ENCODE data around the gene ARHGEF28. TPM values are rescaled to one million over a fixed set of nuclear protein-coding genes. Genes with fewer than 3 reads are reported as not detected.

Gene ARHGEF28
- total and polyA plus RNA-seq, 2 of the 4 experiments (the other 2 are of a cell fraction) = 3.6 to 16.0 TPM

- Histone ChIP-seq H2AFZ (replicated peaks; ENCODE audit: low read length, poor library complexity) (no peak overlapping the region), H3K4me1 (ENCODE audit: control insufficient read depth, insufficient read depth, low read length) (peaks cover 2% of the 10 kb centered on the region), H3K36me3 (ENCODE audit: control insufficient read depth, insufficient read depth, low read length) (0 out of 2 replicates have a peak, but pooled peaks cover 1% of the 10 kb centered on the region), H4K91ac (ENCODE audit: insufficient read depth, low read depth, low read length) (no peak overlapping the region), H3K9ac (ENCODE audit: low read depth, low read length) (no peak overlapping the region), H4K5ac (ENCODE audit: low read depth, low read length) (no peak overlapping the region), H4K20me1 (ENCODE audit: insufficient read depth, low read length) (no peaks in the 10 kb centered on the region), H3K4me3 (ENCODE audit: insufficient read depth, low read depth, low read length) (no peak overlapping the region), H4K8ac (ENCODE audit: low read depth in 2 of 2, low read length in 2 of 2) (no peak overlapping the region), H3K4me2 (ENCODE audit: low read depth, low read length) (no peak overlapping the region), H2AK5ac (ENCODE audit: low read depth, low read length) (no peak overlapping the region), H3K4ac (ENCODE audit: low read depth, low read length) (no peak overlapping the region), H2BK5ac (ENCODE audit: low read depth, low read length, poor library complexity, severe bottlenecking) (no peak overlapping the region), H3K79me1 (ENCODE audit: low read depth in 1 of 2, low read length in 2 of 2) (peaks cover 9 to 47% of the 10 kb centered on the region in 2 experiments), H3K23ac (ENCODE audit: low read depth, low read length) (no peak overlapping the region), H3K27me3 (ENCODE audit: control insufficient read depth, insufficient read depth, low read length) (no peaks in the 10 kb centered on the region), H2BK15ac (ENCODE audit: low read depth, low read length) (no peak overlapping the region), H3K9me3 (ENCODE audit: control insufficient read depth, insufficient read depth, low read length) (no peaks in the 10 kb centered on the region), H3K56ac (ENCODE audit: extremely low read depth, insufficient read depth, low read length) (no peak overlapping the region), H3K18ac (ENCODE audit: low read depth, low read length) (no peak overlapping the region), H2BK120ac (ENCODE audit: low read depth, low read length) (no peak overlapping the region), H3K14ac (replicated peaks; ENCODE audit: low read depth, low read length) (no peak overlapping the region), H2BK20ac (ENCODE audit: low read depth, low read length) (no peak overlapping the region), H3K27ac (ENCODE audit: insufficient read depth, low read length) (no peak overlapping the region), H2AK9ac (replicated peaks; ENCODE audit: low read depth, low read length, poor library complexity) (no peak overlapping the region), H3K9me1 (ENCODE audit: insufficient read depth, low read length) (peaks cover 10% of the 10 kb centered on the region)
- no TSS peak for BruUV-seq (replicated peaks)
- ATAC-seq (ENCODE audit: low read depth) = no peak
- no peak for TF ChIP-seq BHLHE40 (IDR thresholded peaks at IDR 0.05; ENCODE audit: low read depth, low read length)
- no peak for TF ChIP-seq RCOR1 (IDR thresholded peaks at IDR 0.05; ENCODE audit: insufficient replicate concordance, low read length)
- TF ChIP-seq CEBPB (IDR thresholded peaks at IDR 0.05; ENCODE audit: low read depth, low read length) = no peak
- TF ChIP-seq CHD1 (IDR thresholded peaks at IDR 0.05; ENCODE audit: low read depth, low read length) = no peak
- TF ChIP-seq, protein P1, sequence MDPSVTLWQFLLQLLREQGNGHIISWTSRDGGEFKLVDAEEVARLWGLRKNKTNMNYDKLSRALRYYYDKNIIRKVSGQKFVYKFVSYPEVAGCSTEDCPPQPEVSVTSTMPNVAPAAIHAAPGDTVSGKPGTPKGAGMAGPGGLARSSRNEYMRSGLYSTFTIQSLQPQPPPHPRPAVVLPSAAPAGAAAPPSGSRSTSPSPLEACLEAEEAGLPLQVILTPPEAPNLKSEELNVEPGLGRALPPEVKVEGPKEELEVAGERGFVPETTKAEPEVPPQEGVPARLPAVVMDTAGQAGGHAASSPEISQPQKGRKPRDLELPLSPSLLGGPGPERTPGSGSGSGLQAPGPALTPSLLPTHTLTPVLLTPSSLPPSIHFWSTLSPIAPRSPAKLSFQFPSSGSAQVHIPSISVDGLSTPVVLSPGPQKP (IDR thresholded peaks at IDR 0.05; ENCODE audit: borderline replicate concordance, low read depth, low read length) = no peak
- TF ChIP-seq USF2 (IDR thresholded peaks at IDR 0.05; ENCODE audit: low read depth, low read length) = no peak
- TF ChIP-seq RFX5 (IDR thresholded peaks at IDR 0.05; ENCODE audit: low read depth, low read length) = no peak
- WGBS, 2 experiments (ENCODE audit: extremely low coverage in 2 of 2, insufficient read length in 1 of 2) = no CpG with 5 or more reads among the region's 1 CpG
- CTCF ChIA-PET = no interaction called here
- dilution Hi-C loops (cut with HindIII; ENCODE audit: low sequenced_read_pairs, unreplicated experiment) (no loop called here), in situ Hi-C loops (cut with MboI; ENCODE audit: low sequenced_read_pairs) (no loop called here), intact Hi-C loops (cut with micrococcal nuclease) (no loop called here)
- POLR2A ChIA-PET (ENCODE audit: unreplicated experiment) = no interaction called here
- DNase-seq = no peak
These were observed 60.9 kb downstream of the ARHGEF28 start for GRCh38 chr5:73686912-73687311.
